PC-3 (cell line): Measurements from ENCODE around the gene PODN. TPM values are rescaled to one million over a fixed set of nuclear protein-coding genes. Genes with fewer than 3 reads are reported as not detected.
A peak's percentile ranks its signal among the peaks of the same experiment; 100 is the strongest.

Experiments used
- ATAC-seq: fragments of 200-7000 bp; cut with Tn5 transposase; 2 replicates; pipeline ENCODE4 v1.9.1; 2020; ENCODE audit warnings: mild to moderate bottlenecking, moderate library complexity
- Bru-seq: library from RNA; stranded (reverse); fragments of 400-500 nt; gene quantifications from one replicate; lab custom pipeline; 2021; lab: Mats Ljungman, UMichigan
- BruChase-seq, 2 experiments: library from RNA; stranded (reverse); fragments of 400-500 nt; gene quantifications; one replicate each; lab custom pipeline; 2021; lab: Mats Ljungman, UMichigan
- BruUV-seq: library from RNA; stranded (reverse); fragments of 400-500 nt; replicated peaks from 2 replicates; lab custom pipeline; 2021; lab: Mats Ljungman, UMichigan
- CTCF ChIA-PET: fragments of 300-600 bp; sonication (Branson Sonifier 250); formaldehyde crosslinking; loops from one replicate; lab custom pipeline; 2022; ENCODE audit warnings: antibody characterized with exemption; lab: Charles Lee
- POLR2A ChIA-PET: fragments of 300-600 bp; sonication (Branson Sonifier 250); formaldehyde crosslinking; loops from one replicate; lab custom pipeline; 2022; ENCODE audit warnings: antibody characterized with exemption; ENCODE audit not compliant: unreplicated experiment; lab: Charles Lee
- DNase-seq: peaks from one replicate; pipeline ENCODE4 v3.0.0-alpha.2; 2015
- H2AFZ ChIP-seq: fragments of 300-600 bp; sonication (generic); 2 replicates; pipeline ENCODE4 v1.6.0; 2016; ENCODE audit warnings: antibody characterized with exemption, low read length
- H3F3A ChIP-seq: fragments of 300-600 bp; sonication (generic); one replicate; pipeline ENCODE4 v1.6.0; 2017; ENCODE audit warnings: antibody characterized with exemption, low read length, control low read depth, mild to moderate bottlenecking; ENCODE audit not compliant: unreplicated experiment
- H3K27ac ChIP-seq: fragments of 300-600 bp; sonication (generic); 2 replicates; pipeline ENCODE4 v1.5.1; 2016; ENCODE audit warnings: mild to moderate bottlenecking, low read length
- H3K27me3 ChIP-seq: fragments of 300-600 bp; sonication (generic); 2 replicates; pipeline ENCODE4 v1.6.1; 2016; ENCODE audit warnings: low read length, mixed read lengths
- H3K36me3 ChIP-seq: fragments of 300-600 bp; sonication (generic); 2 replicates; pipeline ENCODE4 v1.6.1; 2016; ENCODE audit warnings: low read depth, mixed run types, low read length, mixed read lengths
- H3K4me1 ChIP-seq: fragments of 300-600 bp; sonication (generic); 2 replicates; pipeline ENCODE4 v1.5.1; 2016; ENCODE audit warnings: low read length; ENCODE audit not compliant: insufficient read depth
- H3K4me2 ChIP-seq: fragments of 300-600 bp; sonication (generic); 2 replicates; pipeline ENCODE4 v1.6.0; 2016; ENCODE audit warnings: low read length
- H3K4me3 ChIP-seq: fragments of 300-600 bp; sonication (generic); 2 replicates; pipeline ENCODE4 v1.5.1; 2016; ENCODE audit warnings: mild to moderate bottlenecking, low read length, mixed read lengths
- H3K79me2 ChIP-seq: fragments of 300-600 bp; sonication (generic); 2 replicates; pipeline ENCODE4 v1.6.1; 2017; ENCODE audit warnings: low read length, mixed read lengths
- H3K9ac ChIP-seq: fragments of 300-600 bp; sonication (generic); 2 replicates; pipeline ENCODE4 v1.6.0; 2016; ENCODE audit warnings: mild to moderate bottlenecking, low read length
- H3K9me2 ChIP-seq: fragments of 300-600 bp; sonication (generic); replicated peaks from 2 replicates; pipeline ENCODE4 v1.6.1; 2016; ENCODE audit warnings: mixed run types, low read length, mixed read lengths
- H3K9me3 ChIP-seq: fragments of 300-600 bp; sonication (generic); 2 replicates; pipeline ENCODE4 v1.6.1; 2016; ENCODE audit warnings: low read length, mixed read lengths
- H4K20me1 ChIP-seq: fragments of 300-600 bp; sonication (generic); 2 replicates; pipeline ENCODE4 v1.6.1; 2016; ENCODE audit warnings: low read length, mixed read lengths
- EZH2 ChIP-seq: fragments of 300-600 bp; sonication (generic); IDR thresholded peaks from one replicate; pipeline ENCODE4 v1.6.1; 2017; ENCODE audit warnings: antibody characterized with exemption, mild to moderate bottlenecking, low read length; ENCODE audit not compliant: unreplicated experiment
- EZH2phosphoT487 ChIP-seq: fragments of 300-600 bp; sonication (generic); IDR thresholded peaks from 2 replicates; pipeline ENCODE4 v1.6.1; 2018; ENCODE audit warnings: mild to moderate bottlenecking, antibody characterized with exemption, low read length, borderline replicate concordance
- intact Hi-C: fragments of 100-400 bp; cut with micrococcal nuclease; formaldehyde crosslinking; loops from 2 replicates; pipeline ENCODE4 v1.9.0; 2023
- long read RNA-seq: library from polyadenylated mRNA; unstranded; transcript quantifications from one replicate; pipeline ENCODE4 v2.0.0, GENCODE V29; 2021; ENCODE audit not compliant: unreplicated experiment
- total RNA-seq: library from RNA; depleted of rRNA; stranded (reverse); fragments of >200 nt; gene quantifications from 2 replicates; pipeline ENCODE4 v1.2.3, GENCODE V29; 2014; rRNA removed
- TF ChIP-seq, protein P1 (sequence below): fragments of 300-600 bp; sonication (generic); conservative IDR thresholded peaks from 2 replicates; pipeline ENCODE4 v1.5.1; 2017; ENCODE audit warnings: antibody characterized with exemption, low read depth, mild to moderate bottlenecking, low read length

PODN gene, protein sequence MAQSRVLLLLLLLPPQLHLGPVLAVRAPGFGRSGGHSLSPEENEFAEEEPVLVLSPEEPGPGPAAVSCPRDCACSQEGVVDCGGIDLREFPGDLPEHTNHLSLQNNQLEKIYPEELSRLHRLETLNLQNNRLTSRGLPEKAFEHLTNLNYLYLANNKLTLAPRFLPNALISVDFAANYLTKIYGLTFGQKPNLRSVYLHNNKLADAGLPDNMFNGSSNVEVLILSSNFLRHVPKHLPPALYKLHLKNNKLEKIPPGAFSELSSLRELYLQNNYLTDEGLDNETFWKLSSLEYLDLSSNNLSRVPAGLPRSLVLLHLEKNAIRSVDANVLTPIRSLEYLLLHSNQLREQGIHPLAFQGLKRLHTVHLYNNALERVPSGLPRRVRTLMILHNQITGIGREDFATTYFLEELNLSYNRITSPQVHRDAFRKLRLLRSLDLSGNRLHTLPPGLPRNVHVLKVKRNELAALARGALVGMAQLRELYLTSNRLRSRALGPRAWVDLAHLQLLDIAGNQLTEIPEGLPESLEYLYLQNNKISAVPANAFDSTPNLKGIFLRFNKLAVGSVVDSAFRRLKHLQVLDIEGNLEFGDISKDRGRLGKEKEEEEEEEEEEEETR
- not detected in 2 replicates for total RNA-seq
- percentile 5 among the genes with signal in this experiment for Bru-seq, nascent RNA
- BruChase-seq, experiment 1, labeled RNA remaining after a 6-hour chase: percentile 16 among the genes with signal in this experiment
- BruChase-seq, experiment 2, labeled RNA remaining after a 2-hour chase: percentile 26 among the genes with signal in this experiment
- long read RNA-seq: 0 reads

DNA sequence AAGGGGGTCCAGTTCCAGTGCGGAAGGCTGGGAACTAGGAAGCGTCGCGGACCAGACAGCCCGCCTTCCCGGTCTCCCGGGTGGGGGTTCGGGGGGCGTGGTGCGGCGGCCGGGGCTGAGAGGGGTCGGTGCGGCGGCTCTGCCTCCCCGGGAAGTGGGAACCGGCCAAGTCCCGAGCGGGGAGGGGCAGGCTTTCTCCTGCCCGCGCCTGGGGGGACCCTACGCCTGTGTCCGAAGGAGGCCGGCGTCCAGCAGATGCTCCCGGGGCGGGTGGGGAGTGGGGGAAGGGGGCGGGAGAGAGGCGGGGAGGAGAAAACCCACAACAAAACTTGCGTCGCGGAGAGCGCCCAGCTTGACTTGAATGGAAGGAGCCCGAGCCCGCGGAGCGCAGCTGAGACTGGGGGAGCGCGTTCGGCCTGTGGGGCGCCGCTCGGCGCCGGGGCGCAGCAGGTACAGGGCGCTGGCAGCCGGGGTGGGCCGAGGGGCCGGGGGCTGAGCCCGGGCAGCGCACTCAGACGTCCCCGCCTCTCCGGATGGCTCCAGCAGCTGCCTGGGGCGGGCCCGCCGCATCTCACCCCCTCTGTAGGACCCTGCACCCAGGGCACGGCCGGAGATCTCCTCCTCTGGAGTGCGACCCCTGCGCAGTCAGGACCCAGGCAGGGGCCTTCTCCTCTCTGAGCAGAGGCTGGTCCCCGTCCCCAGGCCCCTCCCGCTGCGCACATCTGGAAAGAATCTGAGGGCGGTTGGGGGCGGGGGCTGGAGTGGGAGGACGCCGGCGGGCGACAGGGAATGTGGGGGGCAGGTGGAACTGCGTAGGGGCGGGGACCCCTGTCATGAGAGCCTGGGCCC lies at the start of gene PODN:
PODN (plus strand) TSS at position 355 of the 849 bp plus-strand sequence. CDS start 7,643 bp downstream, outside the sequence.
- Histone ChIP-seq H2AFZ (no peak within 1 kb of the TSS), H3F3A (no peaks in the 10 kb centered on the region), H3K36me3 (no peaks in the 10 kb centered on the region), H3K9me3 (no peaks in the 10 kb centered on the region), H3K4me3 (no peak within 1 kb of the TSS), H4K20me1 (no peaks in the 10 kb centered on the region), H3K4me1 (no peaks in the 10 kb centered on the region), H3K27ac (no peak within 1 kb of the TSS), H3K4me2 (no peak within 1 kb of the TSS), H3K27me3 (no peaks in the 10 kb centered on the region), H3K79me2 (no peaks in the 10 kb centered on the region), H3K9me2 (no peaks in the 10 kb centered on the region), H3K9ac (no peak within 1 kb of the TSS)
- DNase-seq (no peak), ATAC-seq (no peak)
- TF ChIP-seq EZH2phosphoT487 (no peak), EZH2 (no peak)
- TF ChIP-seq, protein P1, sequence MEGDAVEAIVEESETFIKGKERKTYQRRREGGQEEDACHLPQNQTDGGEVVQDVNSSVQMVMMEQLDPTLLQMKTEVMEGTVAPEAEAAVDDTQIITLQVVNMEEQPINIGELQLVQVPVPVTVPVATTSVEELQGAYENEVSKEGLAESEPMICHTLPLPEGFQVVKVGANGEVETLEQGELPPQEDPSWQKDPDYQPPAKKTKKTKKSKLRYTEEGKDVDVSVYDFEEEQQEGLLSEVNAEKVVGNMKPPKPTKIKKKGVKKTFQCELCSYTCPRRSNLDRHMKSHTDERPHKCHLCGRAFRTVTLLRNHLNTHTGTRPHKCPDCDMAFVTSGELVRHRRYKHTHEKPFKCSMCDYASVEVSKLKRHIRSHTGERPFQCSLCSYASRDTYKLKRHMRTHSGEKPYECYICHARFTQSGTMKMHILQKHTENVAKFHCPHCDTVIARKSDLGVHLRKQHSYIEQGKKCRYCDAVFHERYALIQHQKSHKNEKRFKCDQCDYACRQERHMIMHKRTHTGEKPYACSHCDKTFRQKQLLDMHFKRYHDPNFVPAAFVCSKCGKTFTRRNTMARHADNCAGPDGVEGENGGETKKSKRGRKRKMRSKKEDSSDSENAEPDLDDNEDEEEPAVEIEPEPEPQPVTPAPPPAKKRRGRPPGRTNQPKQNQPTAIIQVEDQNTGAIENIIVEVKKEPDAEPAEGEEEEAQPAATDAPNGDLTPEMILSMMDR: no peak
- intact Hi-C loops: no loop called here
- POLR2A ChIA-PET: no interaction called here
- CTCF ChIA-PET: no interaction called here
- BruUV-seq: no TSS peak

DNA sequence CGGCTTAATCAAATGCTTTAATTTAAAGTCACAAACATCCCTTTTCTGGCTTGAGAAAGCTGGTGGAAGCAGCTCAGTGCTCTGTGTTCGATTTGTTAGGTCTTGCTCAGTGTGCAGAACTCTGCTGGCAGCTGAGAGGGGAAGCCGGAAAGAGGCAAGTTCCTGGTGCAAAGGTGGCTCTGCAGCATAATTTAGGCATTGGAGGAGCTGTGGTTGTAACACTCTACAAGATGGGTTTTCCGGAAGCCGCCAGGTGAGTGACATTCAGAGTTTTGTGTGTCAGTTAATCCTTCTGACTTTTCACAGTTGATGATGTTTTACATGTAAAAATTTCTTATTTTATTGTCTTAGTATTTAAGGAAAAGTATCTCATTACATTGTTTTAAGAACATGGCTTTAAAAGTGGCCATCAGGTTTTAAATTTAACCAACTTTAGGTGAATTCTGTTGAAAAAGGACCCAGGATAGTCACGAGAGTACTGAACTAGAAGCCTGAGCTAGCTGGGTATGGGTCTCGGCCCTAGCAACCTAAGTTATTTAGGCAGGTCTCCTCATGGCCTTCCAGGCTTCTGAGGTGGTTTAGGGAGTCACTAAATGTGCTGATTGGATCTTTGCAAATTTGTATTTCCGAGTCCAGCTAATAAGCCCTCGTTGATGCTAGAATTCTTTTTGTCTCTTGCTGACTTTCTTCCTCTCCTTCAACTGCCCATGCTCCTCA lies 47.1 kb upstream of the PODN start:
- Histone ChIP-seq H3K27ac (peak overlapping the region; percentile 29), H3K79me2 (peaks cover 40% of the 10 kb centered on the region), H3F3A (no peaks in the 10 kb centered on the region), H3K9ac (peak overlapping the region; percentile 69), H3K9me3 (no peaks in the 10 kb centered on the region), H3K4me2 (peak overlapping the region; percentile 92), H3K4me3 (peak overlapping the region; percentile 84), H2AFZ (peak overlapping the region; percentile 87), H3K36me3 (no peaks in the 10 kb centered on the region), H3K4me1 (peaks cover 14% of the 10 kb centered on the region), H3K27me3 (no peaks in the 10 kb centered on the region), H3K9me2 (no peaks in the 10 kb centered on the region), H4K20me1 (no peaks in the 10 kb centered on the region)
- intact Hi-C loops: loop anchor here (5.0 to 10.0 kb wide), 2 partner anchors 92 to 170 kb away; no protein-coding TSS in a partner anchor
- ATAC-seq: peak; percentile 97
- CTCF ChIA-PET: interaction anchor here (0.9 kb wide), 1 partner anchor 162 kb away, joined by 4 read pairs; no protein-coding TSS in a partner anchor
- peak; percentile 92 for DNase-seq
- TF ChIP-seq, protein P1: no peak
- TF ChIP-seq EZH2phosphoT487 (no peak), EZH2 (no peak)
- POLR2A ChIA-PET: no interaction called here
- BruUV-seq: TSS peak; percentile 55
